Transverse colon (tissue), 4 donors: ENCODE data around the gene CST4. TPM values are rescaled to one million over a fixed set of nuclear protein-coding genes. Genes with fewer than 3 reads are reported as not detected.
"Not testable (repeated sequence)": the region's sequence is repeated elsewhere in the genome, so short reads cannot be mapped to it uniquely, and the experiment has no call there.

Experiments used
- DNase-seq: peaks from one replicate; pipeline ENCODE4 v3.0.0-alpha.2; 2019
- H3K27ac ChIP-seq, 4 donors: fragments of 200-600 bp; sonication (generic); 2 replicates each; pipeline ENCODE4 v1.5.1; 2016 to 2018; ENCODE audit warnings: inconsistent platforms in 4 of 4
- H3K27me3 ChIP-seq: fragments of 200-600 bp; sonication (generic); 2 replicates; pipeline ENCODE4 v1.5.1; 2017; ENCODE audit warnings: inconsistent platforms
- H3K36me3 ChIP-seq, 4 donors: fragments of 200-600 bp; sonication (generic); 2 replicates each; pipeline ENCODE4 v1.5.1; 2017 to 2019; ENCODE audit warnings: inconsistent platforms in 4 of 4
- H3K4me1 ChIP-seq, 4 donors: fragments of 200-600 bp; sonication (generic); 2 replicates each; pipeline ENCODE4 v1.5.1; 2017 to 2020; ENCODE audit warnings: inconsistent platforms in 4 of 4
- H3K4me3 ChIP-seq, 4 donors: fragments of 200-600 bp; sonication (generic); 1 replicate in 1 of 4; 2 replicates in 3 of 4; pipeline versions ENCODE4 v1.5.1 to v1.6.1; 2017 to 2019; ENCODE audit warnings: inconsistent platforms in 4 of 4
- H3K9me3 ChIP-seq, 2 donors: fragments of 200-600 bp; sonication (generic); 2 replicates each; pipeline ENCODE4 v1.5.1; 2017 to 2019; ENCODE audit warnings: inconsistent platforms in 2 of 2
- CTCF ChIP-seq, 5 experiments: fragments of 200-600 bp in 3 of 5; fragments of 450-650 bp in 2 of 5; sonication (generic) in 3 of 5; IDR thresholded peaks; 1 replicate in 2 of 5; 2 replicates in 3 of 5; pipeline ENCODE4 v1.5.1; 2016 to 2017; ENCODE audit warnings: antibody characterized with exemption in 5 of 5, inconsistent platforms in 3 of 5, mild to moderate bottlenecking in 2 of 5, moderate library complexity in 1 of 5
- EP300 ChIP-seq: sonication (generic); formaldehyde crosslinking; IDR thresholded peaks from one replicate; pipeline ENCODE4 v1.6.1; 2017; ENCODE audit warnings: antibody characterized with exemption, low read depth
- POLR2A ChIP-seq: fragments of 450-650 bp; IDR thresholded peaks from one replicate; pipeline ENCODE4 v1.6.1; 2016; ENCODE audit warnings: antibody characterized with exemption, mild to moderate bottlenecking, moderate library complexity
- POLR2AphosphoS5 ChIP-seq, 3 donors: sonication (generic); formaldehyde crosslinking; IDR thresholded peaks; one replicate each; pipeline ENCODE4 v1.6.1; 2016; ENCODE audit warnings: antibody characterized with exemption in 3 of 3
- WGBS, 2 donors: methylation state at CpG; one replicate each; pipeline ENCODE4 v1.1.5; 2018; ENCODE audit warnings: low coverage in 1 of 2; 5-methylcytosine and 5-hydroxymethylcytosine counted together
- in situ Hi-C, 4 donors: fragments of 200-750 bp; cut with MboI; loops; one replicate each; pipeline versions ENCODE4 v1.15.0 to v1.15.1; 2017; ENCODE audit warnings: low sequenced_read_pairs in 3 of 4, low pct_ligation_motif_present in 1 of 4, low pct_unique_long_range_greater_than_20kb in 1 of 4
- intact Hi-C: fragments of 100-400 bp; cut with DNase I; formaldehyde crosslinking; loops from one replicate; pipeline ENCODE4 v1.15.1; 2023; ENCODE audit warnings: low total_unique reads
- total RNA-seq, 4 donors: library from RNA; depleted of rRNA; stranded (reverse); fragments of >200 nt; gene quantifications; one replicate each; pipeline ENCODE4 v1.1.0, GENCODE V29; 2016

Gene CST4
- total RNA-seq, 4 donors from 2014 or later, result not detected

- intact Hi-C loops, result no loop called here
- H3K9me3 ChIP-seq, result no peaks in the 10 kb centered on the region
- H3K36me3 ChIP-seq, result no peaks in the 10 kb centered on the region
- WGBS, 2 donors, result 81 to 86% methylated on average over 1 of the region's 1 CpG
- H3K27ac ChIP-seq, result no peak overlapping the region
- no peak overlapping the region for H3K4me3 ChIP-seq
- H3K4me1 ChIP-seq, result no peaks in the 10 kb centered on the region
- in situ Hi-C loops, result no loop called here
- no peaks in the 10 kb centered on the region for H3K27me3 ChIP-seq
- DNase-seq, result no peak
- TF ChIP-seq POLR2A (no peak), CTCF (IDR thresholded peaks at IDR 0.05) (no peak), POLR2AphosphoS5 (IDR thresholded peaks at IDR 0.05) (no peak), EP300 (no peak)
These were observed 17.1 kb upstream of the CST4 start for GRCh38 chr20:23705895-23706294.

- no peaks in the 10 kb centered on the region for H3K4me1 ChIP-seq
- intact Hi-C loops (no loop called here), in situ Hi-C loops (no loop called here)
- H3K9me3 ChIP-seq, result no peaks in the 10 kb centered on the region
- no peak overlapping the region for H3K4me3 ChIP-seq
- no peak for TF ChIP-seq POLR2AphosphoS5 (IDR thresholded peaks at IDR 0.05)
- H3K27ac ChIP-seq, result no peak overlapping the region
- H3K36me3 ChIP-seq, result no peaks in the 10 kb centered on the region
- WGBS, 2 donors, result 76 to 77% methylated on average over 4 of the region's 4 CpGs
- no peak for DNase-seq
- no peaks in the 10 kb centered on the region for H3K27me3 ChIP-seq
These were observed 13.2 kb upstream of the CST4 start for GRCh38 chr20:23702021-23702420.

- no peaks in the 10 kb centered on the region for H3K9me3 ChIP-seq
- TF ChIP-seq POLR2A, result no peak
- TF ChIP-seq POLR2AphosphoS5 (IDR thresholded peaks at IDR 0.05), result no peak
- no peak for TF ChIP-seq CTCF (IDR thresholded peaks at IDR 0.05)
- TF ChIP-seq EP300, result no peak
- in situ Hi-C loops, result no loop called here
- H3K27me3 ChIP-seq, result no peaks in the 10 kb centered on the region
- H3K36me3 ChIP-seq, result no peaks in the 10 kb centered on the region
- intact Hi-C loops, result no loop called here
- H3K4me1 ChIP-seq, result no peaks in the 10 kb centered on the region
- no peak overlapping the region for H3K27ac ChIP-seq
- DNase-seq, result no peak
- WGBS, 2 donors, result 77 to 90% methylated on average over 2 to 3 of the region's 3 CpGs
- H3K4me3 ChIP-seq, result no peak overlapping the region
These were observed 12.1 kb upstream of the CST4 start for GRCh38 chr20:23700931-23701330.

GRCh38 chr20:23697947-23698346 lies 9.1 kb upstream of the CST4 start:
- intact Hi-C loops, result no loop called here

GRCh38 chr20:23695068-23695395 lies 6.2 kb upstream of the CST4 start:
- H3K9me3 ChIP-seq, intact Hi-C loops, H3K27ac ChIP-seq, DNase-seq, in situ Hi-C loops, H3K4me1 ChIP-seq, H3K4me3 ChIP-seq, H3K36me3 ChIP-seq, H3K27me3 ChIP-seq: not testable (repeated sequence)

More at GRCh38 chr20:23697947-23698346, 9.1 kb upstream of the CST4 start:
- in situ Hi-C loops, result no loop called here
- no peaks in the 10 kb centered on the region for H3K4me1 ChIP-seq
- WGBS, 2 donors, result 40% methylated on average over 1 of the region's 1 CpG; no CpG with 5 or more reads in 1 of the 2 donors
- no peaks in the 10 kb centered on the region for H3K9me3 ChIP-seq
- no peak for DNase-seq
- no peak overlapping the region for H3K27ac ChIP-seq
- TF ChIP-seq POLR2AphosphoS5 (IDR thresholded peaks at IDR 0.05) (no peak), EP300 (no peak), CTCF (IDR thresholded peaks at IDR 0.05) (no peak), POLR2A (no peak)
- H3K27me3 ChIP-seq, result no peaks in the 10 kb centered on the region
- no peaks in the 10 kb centered on the region for H3K36me3 ChIP-seq
- no peak overlapping the region for H3K4me3 ChIP-seq

- DNase-seq, H3K4me3 ChIP-seq, H3K27ac ChIP-seq, H3K9me3 ChIP-seq, intact Hi-C loops, H3K27me3 ChIP-seq, H3K4me1 ChIP-seq, H3K36me3 ChIP-seq, in situ Hi-C loops: not testable (repeated sequence)
- 66 to 67% methylated on average over 5 to 12 of the region's 12 CpGs for WGBS, 2 donors
These were observed 5.6 kb upstream of the CST4 start for GRCh38 chr20:23694178-23695067.

- H3K9me3 ChIP-seq, H3K36me3 ChIP-seq, H3K27me3 ChIP-seq, intact Hi-C loops, H3K27ac ChIP-seq, H3K4me3 ChIP-seq, in situ Hi-C loops, DNase-seq, H3K4me1 ChIP-seq: not testable (repeated sequence)
- WGBS, 2 donors, result 58 to 79% methylated on average over 3 to 10 of the region's 10 CpGs
These were observed 4.1 kb upstream of the CST4 start for GRCh38 chr20:23692725-23693619.
